ENCODE measurements around the gene PHF2. TPM values are rescaled to one million over a fixed set of nuclear protein-coding genes. Genes with fewer than 3 reads are reported as not detected.

PHF2 gene
- total RNA-seq, 4 donors from 2014 or later = 21.1 to 38.2 (median 21.3) TPM

DNA sequence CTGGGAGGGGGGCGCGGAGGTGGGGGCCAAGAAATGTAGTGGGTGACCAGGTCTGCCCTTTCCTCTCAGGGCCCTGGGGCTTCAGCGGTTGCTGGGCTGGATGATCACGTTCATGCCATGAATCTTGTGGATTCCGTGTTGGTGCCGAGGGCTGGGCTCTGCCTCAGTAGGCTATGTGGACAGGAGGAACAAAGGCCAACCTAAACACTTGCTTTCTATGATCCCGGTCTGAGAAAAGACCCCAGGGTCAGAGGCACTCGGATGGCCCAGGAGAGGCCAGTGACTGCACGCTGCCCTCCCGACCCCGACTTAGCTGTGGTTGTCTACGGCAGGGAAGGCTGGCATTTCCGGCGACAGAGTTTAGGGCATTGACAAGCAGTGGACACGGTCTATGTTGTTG is 26.6 kb downstream of the PHF2 start:
- no peak overlapping the region for H3K4me3 ChIP-seq
- no peak for DNase-seq

GRCh38 chr9:93603906-93604326 is 27.5 kb downstream of the PHF2 start:
- in situ Hi-C loops (cut with MboI; ENCODE audit: low pct_ligation_motif_present in 1 of 4, low pct_unique_long_range_greater_than_20kb in 1 of 4, low sequenced_read_pairs in 3 of 4) (no loop called here), intact Hi-C loops (cut with DNase I; ENCODE audit: low total_unique reads) (no loop called here)
- no peaks in the 10 kb centered on the region for H3K36me3 ChIP-seq
- no peak overlapping the region for H3K27ac ChIP-seq
- no peak for DNase-seq
- no peak overlapping the region for H3K4me3 ChIP-seq
- TF ChIP-seq POLR2AphosphoS5 (IDR thresholded peaks at IDR 0.05) (no peak), EP300 (IDR thresholded peaks at IDR 0.05; ENCODE audit: low read depth) (no peak), POLR2A (IDR thresholded peaks at IDR 0.05) (no peak)
- TF ChIP-seq, protein P1, sequence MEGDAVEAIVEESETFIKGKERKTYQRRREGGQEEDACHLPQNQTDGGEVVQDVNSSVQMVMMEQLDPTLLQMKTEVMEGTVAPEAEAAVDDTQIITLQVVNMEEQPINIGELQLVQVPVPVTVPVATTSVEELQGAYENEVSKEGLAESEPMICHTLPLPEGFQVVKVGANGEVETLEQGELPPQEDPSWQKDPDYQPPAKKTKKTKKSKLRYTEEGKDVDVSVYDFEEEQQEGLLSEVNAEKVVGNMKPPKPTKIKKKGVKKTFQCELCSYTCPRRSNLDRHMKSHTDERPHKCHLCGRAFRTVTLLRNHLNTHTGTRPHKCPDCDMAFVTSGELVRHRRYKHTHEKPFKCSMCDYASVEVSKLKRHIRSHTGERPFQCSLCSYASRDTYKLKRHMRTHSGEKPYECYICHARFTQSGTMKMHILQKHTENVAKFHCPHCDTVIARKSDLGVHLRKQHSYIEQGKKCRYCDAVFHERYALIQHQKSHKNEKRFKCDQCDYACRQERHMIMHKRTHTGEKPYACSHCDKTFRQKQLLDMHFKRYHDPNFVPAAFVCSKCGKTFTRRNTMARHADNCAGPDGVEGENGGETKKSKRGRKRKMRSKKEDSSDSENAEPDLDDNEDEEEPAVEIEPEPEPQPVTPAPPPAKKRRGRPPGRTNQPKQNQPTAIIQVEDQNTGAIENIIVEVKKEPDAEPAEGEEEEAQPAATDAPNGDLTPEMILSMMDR (IDR thresholded peaks at IDR 0.05) = no peak
- peaks cover 0 to 3% of the 10 kb centered on the region in 2 donors for H3K9me3 ChIP-seq
- peaks cover 12 to 18% (median 16%) of the 10 kb centered on the region in 4 donors for H3K4me1 ChIP-seq
- no peaks in the 10 kb centered on the region for H3K27me3 ChIP-seq
- 91 to 100% methylated on average over 1 to 4 of the region's 4 CpGs for WGBS, 2 donors (ENCODE audit: low coverage in 1 of 2)

More for the DNA sequence above, 26.6 kb downstream of the PHF2 start:
- Histone ChIP-seq H3K36me3 (no peaks in the 10 kb centered on the region), H3K27ac (no peak overlapping the region), H3K27me3 (no peaks in the 10 kb centered on the region), H3K4me1 (peaks cover 13 to 27% (median 21%) of the 10 kb centered on the region in 4 donors), H3K9me3 (peaks cover 0 to under 1% of the 10 kb centered on the region in 2 donors)
- WGBS, 2 donors (ENCODE audit: low coverage in 1 of 2) = 94% methylated on average over 15 of the region's 15 CpGs; no CpG with 5 or more reads in 1 of the 2 donors
- TF ChIP-seq POLR2AphosphoS5 (IDR thresholded peaks at IDR 0.05) = no peak
- no peak for TF ChIP-seq EP300 (IDR thresholded peaks at IDR 0.05; ENCODE audit: low read depth)
- TF ChIP-seq, protein P1 (IDR thresholded peaks at IDR 0.05) = no peak
- no peak for TF ChIP-seq POLR2A (IDR thresholded peaks at IDR 0.05)
- intact Hi-C loops (cut with DNase I; ENCODE audit: low total_unique reads) = no loop called here
- in situ Hi-C loops (cut with MboI; ENCODE audit: low pct_ligation_motif_present in 1 of 4, low pct_unique_long_range_greater_than_20kb in 1 of 4, low sequenced_read_pairs in 3 of 4) = no loop called here

DNA sequence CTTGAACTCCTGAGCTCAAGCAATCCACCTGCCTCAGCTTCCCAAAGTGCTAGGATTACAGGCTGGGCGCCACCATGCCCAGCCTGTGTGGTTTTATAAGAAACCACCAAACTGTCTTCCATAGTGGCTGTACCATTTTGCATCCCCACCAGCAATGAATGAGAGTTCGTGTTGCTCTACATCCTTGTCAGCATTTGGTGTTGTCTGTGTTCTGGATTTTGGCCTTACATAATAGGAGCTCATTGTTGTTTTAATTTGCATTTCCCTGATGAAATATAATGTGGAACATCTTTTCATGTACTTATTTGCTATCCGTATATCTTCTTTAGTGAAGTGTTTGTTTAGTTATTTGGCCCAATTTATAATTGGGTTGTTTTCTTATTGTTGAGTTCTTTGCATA is 29.8 kb downstream of the PHF2 start:
- no peak overlapping the region for H3K4me3 ChIP-seq
- H3K36me3 ChIP-seq = no peaks in the 10 kb centered on the region
- H3K4me1 ChIP-seq = no peaks in the 10 kb centered on the region
- peaks cover 0 to 20% of the 10 kb centered on the region in 2 donors for H3K9me3 ChIP-seq
- no peaks in the 10 kb centered on the region for H3K27me3 ChIP-seq
- no peak overlapping the region for H3K27ac ChIP-seq
- TF ChIP-seq EP300 (IDR thresholded peaks at IDR 0.05; ENCODE audit: low read depth) (no peak), POLR2AphosphoS5 (IDR thresholded peaks at IDR 0.05) (no peak), POLR2A (IDR thresholded peaks at IDR 0.05) (no peak)
- TF ChIP-seq, protein P1 (IDR thresholded peaks at IDR 0.05) = no peak
- WGBS, 2 donors (ENCODE audit: low coverage in 1 of 2) = 74 to 88% methylated on average over 1 to 3 of the region's 3 CpGs
- intact Hi-C loops (cut with DNase I; ENCODE audit: low total_unique reads) (no loop called here), in situ Hi-C loops (cut with MboI; ENCODE audit: low pct_ligation_motif_present in 1 of 4, low pct_unique_long_range_greater_than_20kb in 1 of 4, low sequenced_read_pairs in 3 of 4) (no loop called here)
- no peak for DNase-seq

DNA sequence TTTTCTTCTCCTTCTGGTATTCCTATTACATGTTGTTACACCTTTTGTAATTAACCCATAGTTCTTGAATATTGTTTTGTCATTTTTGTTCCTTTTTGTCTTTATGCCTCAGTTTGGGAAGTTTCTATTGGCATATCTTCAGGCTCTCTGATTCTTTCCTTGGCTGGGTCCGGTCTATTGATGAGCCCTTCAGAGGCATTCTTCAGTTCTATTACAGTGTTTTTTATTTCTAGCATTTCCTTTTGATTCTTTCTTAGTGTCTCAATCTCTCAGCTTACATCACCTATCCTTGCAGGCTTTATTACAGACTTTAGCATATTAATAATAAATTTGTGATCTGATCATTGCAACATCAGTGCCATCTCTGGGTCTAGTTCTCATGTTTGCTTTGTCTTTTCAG is 33.8 kb downstream of the PHF2 start:
- no peak for TF ChIP-seq POLR2AphosphoS5 (IDR thresholded peaks at IDR 0.05)
- TF ChIP-seq, protein P1 (IDR thresholded peaks at IDR 0.05) = no peak
- no peak for TF ChIP-seq EP300 (IDR thresholded peaks at IDR 0.05; ENCODE audit: low read depth)
- no peak for TF ChIP-seq POLR2A (IDR thresholded peaks at IDR 0.05)
- Histone ChIP-seq H3K4me1 (peaks cover 0 to 20% (median 13%) of the 10 kb centered on the region in 4 donors), H3K36me3 (no peaks in the 10 kb centered on the region), H3K27me3 (no peaks in the 10 kb centered on the region), H3K9me3 (peaks cover 0 to 20% of the 10 kb centered on the region in 2 donors), H3K27ac (no peak overlapping the region), H3K4me3 (no peak overlapping the region)
- in situ Hi-C loops (cut with MboI; ENCODE audit: low pct_ligation_motif_present in 1 of 4, low pct_unique_long_range_greater_than_20kb in 1 of 4, low sequenced_read_pairs in 3 of 4) = no loop called here
- intact Hi-C loops (cut with DNase I; ENCODE audit: low total_unique reads) = no loop called here
- no peak for DNase-seq
- WGBS, 2 donors (ENCODE audit: low coverage in 1 of 2) = 90 to 100% methylated on average over 1 of the region's 1 CpG
